Thymus (tissue), 14 donors: Measurements from ENCODE around the gene RHOB. TPM values are rescaled to one million over a fixed set of nuclear protein-coding genes. Genes with fewer than 3 reads are reported as not detected.
A peak's percentile ranks its signal among the peaks of the same experiment; 100 is the strongest.

ENCODE experiments used
- DNase-seq, 9 donors: peaks; one replicate each; pipeline ENCODE4 v3.0.0-alpha.2; 2013; ENCODE audit warnings: low spot score in 9 of 9, low read depth in 6 of 9, missing footprints in 1 of 9
- H3K27ac ChIP-seq, 2 donors: one replicate each; pipeline ENCODE4 v1.5.1; 2013; ENCODE audit warnings: control low read depth in 1 of 2, low read depth in 1 of 2, low read length in 1 of 2, mild to moderate bottlenecking in 1 of 2, moderate library complexity in 1 of 2
- H3K27me3 ChIP-seq, 2 donors: one replicate each; pipeline ENCODE4 v1.5.1; 2013; ENCODE audit warnings: low read length in 1 of 2; ENCODE audit not compliant: control insufficient read depth in 2 of 2, insufficient read depth in 1 of 2
- H3K36me3 ChIP-seq, 2 donors: one replicate each; pipeline ENCODE4 v1.5.1; 2013; ENCODE audit warnings: low read length in 1 of 2, mild to moderate bottlenecking in 1 of 2, moderate library complexity in 1 of 2; ENCODE audit not compliant: control insufficient read depth in 2 of 2, insufficient read depth in 2 of 2
- H3K4me1 ChIP-seq, 2 donors: one replicate each; pipeline ENCODE4 v1.5.1; 2013; ENCODE audit warnings: low read length in 2 of 2; ENCODE audit not compliant: control insufficient read depth in 2 of 2, insufficient read depth in 2 of 2
- H3K4me3 ChIP-seq, 2 donors: one replicate each; pipeline ENCODE4 v1.5.1; 2013; ENCODE audit warnings: low read length in 2 of 2, control low read depth in 1 of 2, mild to moderate bottlenecking in 1 of 2
- H3K9me3 ChIP-seq, 2 donors: one replicate each; pipeline ENCODE4 v1.5.1; 2013; ENCODE audit warnings: low read length in 1 of 2, mild to moderate bottlenecking in 1 of 2; ENCODE audit not compliant: control insufficient read depth in 2 of 2, insufficient read depth in 1 of 2
- WGBS: extraction: QIAGEN DNeasy Blood & Tissue Kit; methylation state at CpG from one replicate; pipeline ENCODE4 v1.1.7; 2013; 5-methylcytosine and 5-hydroxymethylcytosine counted together
- long read RNA-seq, 10 donors: transcript quantifications; one replicate each; lab custom pipeline, GENCODE V29; 2026
- polyA plus RNA-seq: library from polyadenylated mRNA; stranded (reverse); fragments of 200-250 nt; gene quantifications from one replicate; pipeline ENCODE4 v1.2.3, GENCODE V29; 2013
- total RNA-seq: library from RNA; stranded (reverse); fragments of 120-200 nt; gene quantifications from one replicate; pipeline ENCODE4 v1.2.4, GENCODE V29; 2013
- donor health status: healthy.

The RHOB gene
- total RNA-seq (59.0 TPM), polyA plus RNA-seq (281 TPM)
- long read RNA-seq, donor 1, partial matches to known transcripts: 0 of 3 reads
- long read RNA-seq, donor 1, other reads (novel, unspliced or antisense): 0 of 3 reads
- long read RNA-seq, donor 2, transcript RHOB-201 (1 exons, 2,372 nt): major isoform, 89 of 89 reads
- long read RNA-seq, donor 2, partial matches to known transcripts: 0 of 89 reads
- long read RNA-seq, donor 2, other reads (novel, unspliced or antisense): 0 of 89 reads
- long read RNA-seq, donor 3, transcript RHOB-201 (1 exons, 2,372 nt): major isoform, 112 of 112 reads
- long read RNA-seq, donor 3, partial matches to known transcripts: 0 of 112 reads
- long read RNA-seq, donor 3, other reads (novel, unspliced or antisense): 0 of 112 reads
- long read RNA-seq, donor 4, transcript RHOB-201 (1 exons, 2,372 nt): major isoform, 32 of 32 reads
- long read RNA-seq, donor 4, partial matches to known transcripts: 0 of 32 reads
- long read RNA-seq, donor 4, other reads (novel, unspliced or antisense): 0 of 32 reads
- long read RNA-seq, donor 5, transcript RHOB-201 (1 exons, 2,372 nt): major isoform, 82 of 82 reads
- long read RNA-seq, donor 5, partial matches to known transcripts: 0 of 82 reads
- long read RNA-seq, donor 5, other reads (novel, unspliced or antisense): 0 of 82 reads
- long read RNA-seq, donor 6, transcript RHOB-201 (1 exons, 2,372 nt): major isoform, 46 of 46 reads
- long read RNA-seq, donor 6, partial matches to known transcripts: 0 of 46 reads
- long read RNA-seq, donor 6, other reads (novel, unspliced or antisense): 0 of 46 reads
- long read RNA-seq, donor 7, transcript RHOB-201 (1 exons, 2,372 nt): major isoform, 42 of 42 reads
- long read RNA-seq, donor 7, partial matches to known transcripts: 0 of 42 reads
- long read RNA-seq, donor 7, other reads (novel, unspliced or antisense): 0 of 42 reads
- long read RNA-seq, donor 8, transcript RHOB-201 (1 exons, 2,372 nt): major isoform, 49 of 49 reads
- long read RNA-seq, donor 8, partial matches to known transcripts: 0 of 49 reads
- long read RNA-seq, donor 8, other reads (novel, unspliced or antisense): 0 of 49 reads
- long read RNA-seq, donor 9, transcript RHOB-201 (1 exons, 2,372 nt): major isoform, 33 of 33 reads
- long read RNA-seq, donor 9, partial matches to known transcripts: 0 of 33 reads
- long read RNA-seq, donor 9, other reads (novel, unspliced or antisense): 0 of 33 reads
- long read RNA-seq, donor 10, transcript RHOB-201 (1 exons, 2,372 nt): major isoform, 34 of 34 reads
- long read RNA-seq, donor 10, partial matches to known transcripts: 0 of 34 reads
- long read RNA-seq, donor 10, other reads (novel, unspliced or antisense): 0 of 34 reads

GRCh38 chr2:20446917-20447436 is at the start of gene RHOB:
RHOB (plus strand) TSS chr2:20447074; CDS start chr2:20447466, 392 bp downstream.
- DNase-seq: peak; percentile 50 to 91 (median 82)
- H3K27me3 ChIP-seq: peaks cover 48 to 70% of the 10 kb centered on the region in 2 donors
- H3K4me3 ChIP-seq: peak within 1 kb of the TSS; percentile 42 to 57
- peaks cover 0 to 4% of the 10 kb centered on the region in 2 donors for H3K9me3 ChIP-seq
- H3K4me1 ChIP-seq: peaks cover 4 to 10% of the 10 kb centered on the region in 2 donors
- H3K27ac ChIP-seq: peak within 1 kb of the TSS; percentile 26 to 88
- under 1% methylated on average over 60 of the region's 60 CpGs for WGBS
- peaks cover 0 to 4% of the 10 kb centered on the region in 2 donors for H3K36me3 ChIP-seq

- H3K9me3 ChIP-seq: no peaks in the 10 kb centered on the region
- WGBS: 87% methylated on average over 5 of the region's 5 CpGs
- H3K36me3 ChIP-seq: no peaks in the 10 kb centered on the region
- H3K27me3 ChIP-seq: peaks cover 0 to 2% of the 10 kb centered on the region in 2 donors
- no peak overlapping the region for H3K27ac ChIP-seq
- H3K4me3 ChIP-seq: no peak overlapping the region
- no peak for DNase-seq
- no peaks in the 10 kb centered on the region for H3K4me1 ChIP-seq
These were observed 48.9 kb upstream of the RHOB start for GRCh38 chr2:20397811-20398447.

DNA sequence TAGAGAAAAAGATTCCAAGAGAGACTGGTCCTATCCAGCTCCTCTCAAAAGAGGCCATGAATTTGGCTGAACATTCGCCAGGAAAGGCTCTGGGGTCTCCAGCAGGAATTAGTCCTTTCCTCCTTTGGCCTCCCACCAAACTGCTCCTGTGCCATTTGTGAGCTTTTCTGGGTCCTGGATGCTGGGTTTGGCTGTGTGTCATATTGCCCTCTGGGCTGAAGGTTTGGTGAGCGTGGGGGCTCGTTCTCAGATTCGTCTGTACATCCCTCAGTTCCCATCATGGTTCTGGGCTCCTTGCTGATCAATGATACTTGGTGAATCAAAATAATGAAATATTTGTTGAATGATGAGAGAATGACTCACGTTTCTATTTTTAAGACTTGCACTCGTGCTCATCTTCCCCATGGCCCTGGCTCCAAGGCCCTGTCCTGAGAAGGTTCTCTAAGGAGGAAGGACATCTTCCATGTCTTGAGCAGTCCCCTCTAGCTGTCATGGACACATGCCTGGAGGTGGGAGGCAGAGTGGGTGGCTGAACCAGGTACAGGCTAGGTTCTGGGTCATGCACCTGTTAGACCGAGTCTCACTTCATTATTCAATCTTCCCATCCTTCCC is 47.8 kb upstream of the RHOB start:
- Histone ChIP-seq H3K4me1 (no peaks in the 10 kb centered on the region), H3K4me3 (no peak overlapping the region), H3K27ac (no peak overlapping the region), H3K36me3 (no peaks in the 10 kb centered on the region), H3K9me3 (no peaks in the 10 kb centered on the region), H3K27me3 (peaks cover 0 to 2% of the 10 kb centered on the region in 2 donors)
- WGBS: 80% methylated on average over 7 of the region's 7 CpGs
- DNase-seq: no peak

GRCh38 chr2:20400306-20400705 is 46.6 kb upstream of the RHOB start:
- Histone ChIP-seq H3K27ac (no peak overlapping the region), H3K9me3 (no peaks in the 10 kb centered on the region)
- 90% methylated on average over 1 of the region's 1 CpG for WGBS

DNA sequence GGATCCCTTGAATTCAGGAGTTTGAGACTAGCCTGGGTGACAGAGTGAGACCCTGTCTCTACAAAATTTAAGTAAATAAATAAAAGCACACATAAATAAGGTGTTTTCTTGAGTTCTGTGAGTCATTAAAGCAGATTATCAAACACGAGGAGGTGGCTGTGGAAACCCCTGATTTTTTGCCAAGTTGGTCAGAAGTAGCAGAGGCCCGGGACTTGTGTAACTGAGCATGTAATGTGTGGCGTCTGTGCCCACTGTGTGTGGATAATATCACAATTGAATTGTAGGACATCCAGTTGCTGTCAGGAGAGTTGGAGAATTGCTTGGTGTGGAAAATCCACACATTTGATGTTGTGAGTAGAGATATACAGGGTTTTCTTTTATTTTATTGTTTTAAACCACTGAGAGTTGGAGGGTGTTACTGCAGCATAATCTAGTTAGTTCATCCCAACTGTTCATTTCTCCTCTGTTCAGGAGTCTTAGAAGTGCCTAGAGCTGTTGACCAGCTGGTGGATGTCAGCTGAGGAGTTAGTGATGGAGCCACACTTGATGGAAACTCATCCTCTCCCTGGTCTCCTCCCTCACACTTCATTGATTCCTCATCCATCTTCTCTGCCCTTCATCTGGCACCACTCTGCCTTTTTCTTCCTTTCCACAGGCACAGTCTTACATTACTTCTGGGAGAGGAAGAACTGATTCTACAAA is 45.9 kb upstream of the RHOB start:
- no peak for DNase-seq
- H3K9me3 ChIP-seq: no peaks in the 10 kb centered on the region
- H3K4me3 ChIP-seq: no peak overlapping the region
- H3K4me1 ChIP-seq: no peaks in the 10 kb centered on the region
- 96% methylated on average over 3 of the region's 3 CpGs for WGBS
- peaks cover 0 to 2% of the 10 kb centered on the region in 2 donors for H3K27me3 ChIP-seq
- no peak overlapping the region for H3K27ac ChIP-seq
- H3K36me3 ChIP-seq: no peaks in the 10 kb centered on the region

More at GRCh38 chr2:20400306-20400705, 46.6 kb upstream of the RHOB start:
- Histone ChIP-seq H3K27me3 (peaks cover 0 to 2% of the 10 kb centered on the region in 2 donors), H3K4me1 (no peaks in the 10 kb centered on the region), H3K4me3 (no peak overlapping the region), H3K36me3 (no peaks in the 10 kb centered on the region)
- DNase-seq: no peak

- 83% methylated on average over 6 of the region's 6 CpGs for WGBS
- H3K27ac ChIP-seq: no peak overlapping the region
- no peaks in the 10 kb centered on the region for H3K36me3 ChIP-seq
- no peak overlapping the region for H3K4me3 ChIP-seq
- H3K9me3 ChIP-seq: no peaks in the 10 kb centered on the region
- no peak for DNase-seq
- H3K4me1 ChIP-seq: no peaks in the 10 kb centered on the region
- H3K27me3 ChIP-seq: peaks cover 0 to 2% of the 10 kb centered on the region in 2 donors
These were observed 45.4 kb upstream of the RHOB start for GRCh38 chr2:20401489-20401835.

DNA sequence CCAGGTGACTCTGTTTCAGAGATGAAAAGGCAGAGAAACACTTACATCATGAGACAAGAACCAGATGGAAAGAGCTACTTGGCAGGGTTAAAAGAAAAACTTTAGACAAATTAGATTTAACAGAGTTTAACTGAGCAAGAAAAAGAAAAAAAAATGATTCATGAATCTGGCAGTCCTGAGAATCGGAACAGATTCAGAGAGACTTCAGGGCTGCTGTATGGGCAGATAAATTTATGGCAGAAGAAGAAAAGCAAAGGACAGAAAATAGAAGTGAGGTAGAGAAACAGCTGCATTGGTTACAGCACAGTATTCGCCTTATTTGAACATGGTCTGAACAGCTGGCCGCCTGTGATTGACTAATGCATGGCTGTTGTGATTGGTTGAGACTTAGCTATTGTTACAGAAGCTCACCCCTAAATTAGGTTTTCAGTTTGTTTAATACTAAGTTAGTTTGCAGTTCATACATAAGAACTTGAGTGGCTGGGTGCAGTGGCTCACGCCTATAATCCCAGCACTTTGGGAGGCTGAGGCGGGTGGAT is 43.0 kb upstream of the RHOB start:
- H3K4me3 ChIP-seq: no peak overlapping the region
- H3K27me3 ChIP-seq: no peaks in the 10 kb centered on the region
- DNase-seq: no peak
- no peaks in the 10 kb centered on the region for H3K36me3 ChIP-seq
- H3K4me1 ChIP-seq: no peaks in the 10 kb centered on the region
- H3K9me3 ChIP-seq: no peaks in the 10 kb centered on the region
- H3K27ac ChIP-seq: no peak overlapping the region
- WGBS: 87% methylated on average over 5 of the region's 5 CpGs
